Right kidney (tissue), 1 donor: ENCODE results near the gene GALNT17.

Source experiments
- DNase-seq: peaks from one replicate; pipeline ENCODE4 v3.0.0-alpha.2; 2016

GALNT17 gene

DNA sequence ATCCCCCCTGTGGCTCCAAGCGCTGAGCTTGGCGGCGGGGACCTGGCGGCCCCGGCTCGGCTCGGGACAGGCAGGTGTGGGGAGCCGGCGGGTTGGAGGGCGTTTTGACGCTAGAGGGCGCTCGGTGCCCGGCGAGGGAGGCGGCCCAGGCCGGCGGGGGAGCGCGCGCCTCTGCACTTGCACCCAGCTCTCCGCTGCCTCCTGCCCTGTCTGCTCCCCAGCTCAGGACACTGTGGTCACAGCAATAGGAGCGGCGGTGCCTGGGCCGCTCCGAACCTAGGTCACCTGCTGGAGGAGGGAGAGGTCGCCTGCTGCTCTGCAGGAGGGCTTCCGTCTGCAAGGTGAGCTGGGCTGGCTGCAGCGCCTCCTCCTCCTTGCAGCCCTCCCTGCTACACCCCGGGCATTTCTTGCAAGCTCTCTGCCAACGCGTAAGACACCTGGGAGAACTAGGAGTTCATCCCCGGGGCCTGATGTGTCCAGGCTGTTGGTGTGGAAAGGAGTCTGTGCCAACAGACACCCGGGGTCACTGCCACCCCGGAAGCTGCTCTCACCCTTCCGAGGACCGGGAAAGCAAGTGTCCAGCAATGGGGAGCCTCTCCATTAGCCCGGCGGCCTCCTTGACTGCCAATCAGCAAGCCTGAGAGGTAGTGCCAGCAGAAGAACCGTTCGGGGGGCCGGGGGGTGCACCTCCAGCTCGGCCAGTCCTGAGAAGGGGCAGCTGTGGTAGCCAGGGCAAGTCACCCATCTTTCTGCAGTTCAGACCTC, 620.4 kb downstream of the GALNT17 start:
- DNase-seq: peak; percentile 71

DNA sequence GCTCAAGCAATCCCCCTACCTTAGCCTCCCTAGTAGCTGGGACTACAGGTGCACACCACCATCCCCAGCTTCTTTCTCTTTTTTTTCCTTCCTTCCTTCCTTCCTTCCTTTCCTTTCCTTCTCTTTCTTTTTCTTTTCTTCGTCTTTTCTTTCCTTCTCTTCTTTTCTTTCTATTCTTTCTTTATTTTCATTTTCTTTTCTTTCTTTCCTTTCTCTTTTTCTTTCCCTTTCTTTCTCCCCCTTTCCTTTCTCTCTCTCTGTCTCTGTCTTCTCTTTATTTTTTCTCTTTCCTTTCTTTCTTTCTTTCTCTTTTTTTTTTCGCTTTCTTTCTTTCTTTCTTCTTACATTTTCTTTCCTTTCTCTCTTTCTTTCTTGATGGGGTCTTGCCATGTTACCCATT, 621.3 kb downstream of the GALNT17 start:
- no peak for DNase-seq

DNA sequence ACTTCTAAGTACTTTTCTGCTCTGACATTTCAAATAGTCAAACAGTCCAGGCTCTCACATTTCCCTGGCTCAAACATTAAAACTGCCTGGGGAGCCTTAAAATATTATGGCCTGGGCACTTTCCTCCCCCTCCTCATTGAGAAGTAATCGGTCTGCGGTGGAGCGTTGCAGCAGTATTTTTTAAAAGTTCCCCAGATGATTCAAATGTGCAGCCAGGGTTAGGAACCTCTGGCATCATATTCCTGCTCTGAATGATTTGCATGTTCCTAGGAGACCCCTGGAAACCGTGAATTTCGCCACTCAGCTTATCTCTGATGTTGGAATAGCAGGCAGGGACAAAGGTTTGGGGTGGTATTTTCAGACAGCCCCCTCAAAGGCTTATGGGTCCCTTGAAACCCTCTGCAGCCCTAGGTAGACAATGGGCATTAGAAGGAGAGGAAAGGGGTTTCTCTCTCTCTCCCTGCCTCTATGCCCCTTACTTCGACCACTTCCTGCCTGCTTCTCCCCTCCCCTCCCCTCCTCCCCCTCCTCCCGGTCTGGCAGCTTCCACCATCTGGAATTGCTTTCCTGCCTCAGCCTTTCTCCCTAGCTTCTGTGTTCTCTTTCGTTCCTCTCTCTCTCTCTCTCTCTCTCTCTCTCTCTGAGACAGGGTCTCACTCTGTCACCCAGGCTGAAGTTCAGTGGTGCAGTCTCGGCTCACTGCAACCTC, 622.2 kb downstream of the GALNT17 start:
- peak; percentile 37 for DNase-seq

DNA sequence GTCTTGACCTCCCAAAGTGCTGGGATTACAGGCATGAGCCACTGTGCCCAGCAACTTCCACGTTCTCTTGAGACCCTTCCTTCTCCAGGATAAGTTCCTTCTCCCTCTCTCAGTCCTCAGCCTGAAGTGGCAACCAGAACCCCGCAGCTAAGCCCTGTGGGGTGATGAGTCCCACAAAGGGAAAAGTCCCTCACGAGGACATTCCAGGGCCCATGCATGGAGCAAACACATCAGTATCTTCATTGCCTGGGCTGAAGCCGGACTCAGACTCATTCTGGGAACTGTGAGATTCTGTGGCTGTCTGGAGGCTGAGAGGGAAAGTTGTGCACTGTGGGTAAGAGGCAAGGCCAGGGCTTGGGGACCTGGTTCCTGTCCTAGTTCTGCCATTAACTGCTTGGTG, 622.9 kb downstream of the GALNT17 start:
- no peak for DNase-seq

DNA sequence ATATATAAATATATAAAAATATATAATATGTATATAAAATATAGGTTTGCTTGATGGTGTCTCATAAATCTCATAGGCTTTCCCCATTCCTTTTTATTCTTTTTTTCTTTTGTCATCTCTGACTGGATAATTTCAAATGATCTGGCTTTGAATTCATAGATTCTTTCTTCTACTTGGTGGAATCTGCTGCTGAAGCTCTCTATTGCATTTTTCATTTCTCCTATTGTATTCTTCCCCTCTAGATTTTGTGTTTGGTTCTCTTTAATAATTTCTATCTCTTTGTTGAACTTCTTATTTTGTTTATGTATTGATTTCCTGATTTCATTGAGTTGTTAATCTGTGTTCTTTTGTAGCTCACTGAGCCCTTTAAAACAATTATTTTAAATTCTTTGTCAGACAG, 629.4 kb downstream of the GALNT17 start:
- DNase-seq: no peak
